HL-60/S4 treated with retinoic acid at 250 ng/mL for 4 days and 3 days (cell line): ENCODE results near the gene CRISP3.
"Not testable (repeated sequence)": the region's sequence is repeated elsewhere in the genome, so short reads cannot be mapped to it uniquely, and the experiment has no call there.

Experiments
- in situ Hi-C: fragments of 300-500 bp; cut with MboI; formaldehyde crosslinking; loops from 2 replicates; pipeline ENCODE4 v1.7.0; 2022; ENCODE audit warnings: low sequenced_read_pairs

CRISP3 gene, protein sequence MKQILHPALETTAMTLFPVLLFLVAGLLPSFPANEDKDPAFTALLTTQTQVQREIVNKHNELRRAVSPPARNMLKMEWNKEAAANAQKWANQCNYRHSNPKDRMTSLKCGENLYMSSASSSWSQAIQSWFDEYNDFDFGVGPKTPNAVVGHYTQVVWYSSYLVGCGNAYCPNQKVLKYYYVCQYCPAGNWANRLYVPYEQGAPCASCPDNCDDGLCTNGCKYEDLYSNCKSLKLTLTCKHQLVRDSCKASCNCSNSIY

GRCh38 chr6:49744259-49744658 is at the start of gene CRISP3:
CRISP3 (minus strand) TSS chr6:49744388; CDS start chr6:49744367, 21 bp downstream.
- in situ Hi-C loops: no loop called here

DNA sequence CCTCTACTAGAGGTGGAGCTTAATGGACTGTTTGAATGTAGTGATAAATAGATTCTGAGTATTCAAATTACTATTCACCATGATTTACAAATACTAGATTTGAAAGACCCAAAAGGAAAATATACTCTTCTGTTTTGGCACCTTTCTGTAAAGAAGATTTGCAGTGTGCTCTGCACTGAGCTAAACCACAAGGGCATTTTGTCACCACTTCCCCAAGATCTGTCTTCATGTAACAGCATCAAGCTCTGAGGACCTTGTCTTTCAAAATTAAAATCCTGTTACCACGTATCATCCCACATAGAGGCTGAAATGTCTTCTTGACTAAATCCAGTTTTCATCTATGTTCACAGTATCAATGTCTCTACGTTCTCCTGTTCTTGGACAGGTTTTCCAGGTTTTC is 46.2 kb upstream of the CRISP3 start:
- in situ Hi-C loops: no loop called here

DNA sequence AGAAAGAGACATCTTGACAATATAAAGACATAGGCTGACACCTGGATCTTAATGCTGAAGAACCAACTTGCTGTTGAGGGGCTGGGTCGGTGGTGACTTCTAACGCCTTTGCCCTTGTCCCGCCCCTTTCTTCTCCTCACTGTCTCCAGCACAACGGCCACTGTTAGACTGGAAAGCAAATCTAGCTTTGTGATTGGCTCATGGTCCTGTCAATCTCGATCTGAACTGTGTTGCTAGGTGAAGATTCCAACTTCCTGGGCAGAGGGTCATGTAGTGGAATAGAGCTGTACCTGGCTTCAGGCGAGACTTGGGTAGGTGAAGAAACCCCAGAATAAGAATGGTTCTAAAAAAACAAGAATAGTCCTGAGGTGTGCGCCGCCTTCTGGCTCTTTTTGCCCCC is 43.0 kb upstream of the CRISP3 start, which contains the start of gene PGK2:
PGK2 (minus strand) TSS at position 110 of the 400 bp plus-strand sequence; CDS start at position 12, 98 bp downstream.
- in situ Hi-C loops: no loop called here

DNA sequence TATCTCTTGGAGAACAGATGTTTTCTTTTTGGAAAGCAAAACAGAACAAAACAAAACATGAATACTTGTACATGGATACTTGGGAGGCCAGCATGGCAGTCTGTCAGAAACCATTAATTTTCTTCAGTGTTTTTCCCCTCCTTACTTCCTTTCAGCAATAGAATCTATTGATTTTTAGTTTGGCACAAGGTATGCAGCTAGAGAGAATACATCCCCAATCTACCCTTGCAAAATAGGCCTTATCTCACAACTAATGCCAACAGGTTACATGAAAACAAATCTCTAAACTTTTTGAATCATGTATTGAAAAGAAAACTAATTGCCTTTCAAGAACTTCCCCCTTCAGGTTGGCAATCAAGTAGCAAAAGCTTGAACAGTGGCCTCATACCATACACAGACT is 40.1 kb upstream of the CRISP3 start:
- in situ Hi-C loops: no loop called here

DNA sequence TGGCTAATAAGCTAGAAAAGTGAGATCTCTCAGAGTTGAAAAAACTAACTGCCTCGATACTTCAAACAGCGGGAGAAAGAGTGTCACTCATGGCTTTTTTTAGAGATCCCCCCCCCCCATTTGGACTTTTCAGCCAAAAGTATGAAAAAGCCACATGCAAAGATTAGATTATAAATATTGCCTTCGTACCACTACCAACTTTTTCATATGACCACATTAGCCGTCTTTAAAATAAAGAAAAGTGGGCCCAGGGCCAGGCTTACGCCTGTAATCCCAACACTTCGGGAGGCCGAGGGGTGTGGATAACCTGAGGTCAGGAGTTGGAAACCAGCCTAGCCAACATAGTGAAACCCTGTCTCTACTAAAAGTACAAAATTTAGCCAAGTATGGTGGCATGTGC is 38.5 kb upstream of the CRISP3 start:
- in situ Hi-C loops: no loop called here

DNA sequence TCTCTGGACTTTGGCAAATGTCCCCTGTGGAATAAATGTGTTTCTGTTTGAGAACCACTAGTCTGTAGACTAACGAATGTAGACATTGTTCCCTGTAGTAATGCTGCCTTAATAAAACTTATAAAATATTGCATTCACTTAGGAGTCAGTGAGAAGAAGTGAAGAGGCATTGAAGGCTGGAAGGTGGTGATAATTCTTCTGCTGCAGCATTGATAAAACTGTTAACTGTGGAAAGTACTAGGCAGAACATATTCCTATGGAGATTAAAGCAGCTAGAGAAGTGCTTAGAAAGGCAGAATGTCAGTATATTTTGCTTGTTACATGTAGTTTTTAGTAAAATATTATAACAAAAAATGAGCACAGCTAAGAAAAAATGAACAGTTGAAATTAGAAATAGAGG is 38.1 kb upstream of the CRISP3 start:
- in situ Hi-C loops: no loop called here

GRCh38 chr6:49776444-49776843 is 32.3 kb upstream of the CRISP3 start:
- in situ Hi-C loops: no loop called here

DNA sequence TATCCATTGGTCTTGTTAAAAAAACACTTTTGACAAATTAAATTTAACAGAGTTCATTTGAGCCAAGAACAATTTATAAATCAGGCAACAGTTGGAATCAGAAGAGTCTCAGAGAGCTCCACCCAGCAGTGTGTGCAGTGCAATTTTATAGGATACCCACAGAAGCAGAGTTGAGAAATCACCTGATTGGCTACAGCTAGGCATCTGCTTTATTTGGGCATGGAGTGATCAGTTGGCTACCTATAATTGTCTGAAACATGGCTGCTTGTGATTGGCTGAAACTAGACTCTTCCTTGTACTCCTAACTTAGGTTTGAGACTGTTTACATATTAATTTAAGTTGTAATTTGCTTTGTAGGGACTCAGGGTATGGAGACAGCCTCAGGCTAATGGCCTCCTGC is 30.9 kb upstream of the CRISP3 start:
- in situ Hi-C loops: no loop called here

DNA sequence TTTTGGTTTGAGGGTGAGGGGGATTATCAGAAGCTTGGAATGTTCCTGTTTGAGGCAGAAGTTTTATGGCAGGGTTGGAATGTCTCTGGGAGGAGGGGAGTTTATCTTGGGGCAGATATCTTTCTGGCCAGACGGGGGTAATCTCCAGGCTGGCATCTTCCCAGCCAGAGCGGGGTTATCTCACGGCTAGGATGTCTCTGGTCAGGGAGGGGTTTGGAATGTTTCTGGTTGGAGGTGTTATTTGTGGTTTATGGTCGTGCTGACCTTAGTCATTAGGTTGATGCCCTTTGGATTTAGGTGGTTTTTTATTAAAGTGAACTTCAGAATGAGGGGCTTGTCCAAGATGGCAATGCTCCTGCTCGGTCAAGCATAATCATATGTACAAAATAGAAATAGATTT is 28.1 kb upstream of the CRISP3 start:
- in situ Hi-C loops: no loop called here

DNA sequence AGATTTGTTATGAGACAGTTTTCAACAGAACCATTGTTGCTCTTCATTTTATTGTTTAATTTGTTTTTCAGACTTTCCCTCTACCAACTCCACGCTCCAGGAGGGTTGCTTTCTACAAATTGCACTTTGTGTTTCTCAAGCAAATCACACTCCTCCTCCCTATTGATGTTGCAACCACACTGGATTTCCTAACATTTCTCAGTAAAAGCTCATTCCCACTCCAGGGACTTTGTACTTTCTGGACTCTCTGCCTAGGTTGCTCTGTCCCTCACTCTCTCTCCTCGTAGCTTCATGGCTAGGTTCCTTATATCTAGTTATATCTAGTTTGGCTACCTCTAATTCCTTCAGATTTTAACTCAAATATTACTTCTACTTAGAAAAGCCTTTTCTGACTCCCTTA is 22.6 kb upstream of the CRISP3 start:
- in situ Hi-C loops: no loop called here

DNA sequence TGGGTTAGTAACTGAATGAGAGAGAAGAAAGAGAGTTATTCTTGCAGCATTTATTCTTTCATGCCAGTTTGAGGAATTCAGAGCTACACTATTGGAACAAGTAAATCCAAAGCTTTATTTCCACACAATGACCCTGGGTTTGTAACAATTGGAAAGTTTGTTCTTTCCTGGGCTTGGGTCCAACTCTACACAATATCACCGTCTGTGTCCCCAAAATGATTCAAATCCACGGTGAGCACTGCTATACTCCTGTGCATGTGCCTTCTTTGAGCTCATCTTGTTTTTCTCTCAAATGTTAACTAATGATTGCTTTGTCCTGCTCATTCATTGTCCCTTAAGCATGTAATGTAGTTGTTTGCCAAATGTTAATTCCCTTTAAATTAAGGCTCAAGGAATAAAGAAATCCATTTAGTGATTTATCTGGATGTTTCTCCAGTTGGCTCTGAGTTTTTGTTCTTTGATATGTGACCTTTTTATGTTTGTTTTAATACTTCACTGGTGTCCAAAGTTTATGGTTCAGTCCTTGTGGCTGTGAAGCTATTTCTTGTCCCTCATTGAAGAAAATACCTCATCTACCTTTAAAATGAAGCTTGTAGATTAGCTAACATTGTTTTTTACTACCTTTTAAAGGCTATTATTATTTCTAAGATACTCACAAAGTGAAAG is 20.5 kb upstream of the CRISP3 start:
- in situ Hi-C loops: no loop called here

DNA sequence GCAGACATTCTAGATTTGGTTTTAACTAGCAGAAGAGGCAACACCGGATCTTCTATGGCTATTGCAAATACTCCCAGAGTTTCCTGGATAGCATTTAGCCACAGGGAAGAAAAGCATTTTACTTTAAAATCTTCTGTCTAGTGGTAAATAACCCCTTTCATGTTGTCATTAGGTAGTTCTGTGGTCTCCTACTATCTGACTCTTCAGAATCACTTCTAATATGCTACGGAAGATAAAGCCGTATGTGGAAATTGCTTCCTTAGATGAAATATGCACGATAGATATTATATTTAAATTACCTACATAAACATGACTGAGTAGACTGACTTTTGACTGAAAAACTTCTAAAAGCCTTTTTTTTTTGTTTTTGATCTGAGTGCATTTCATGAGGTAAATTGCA is 759 bp downstream of the CRISP3 start:
- in situ Hi-C loops: no loop called here

DNA sequence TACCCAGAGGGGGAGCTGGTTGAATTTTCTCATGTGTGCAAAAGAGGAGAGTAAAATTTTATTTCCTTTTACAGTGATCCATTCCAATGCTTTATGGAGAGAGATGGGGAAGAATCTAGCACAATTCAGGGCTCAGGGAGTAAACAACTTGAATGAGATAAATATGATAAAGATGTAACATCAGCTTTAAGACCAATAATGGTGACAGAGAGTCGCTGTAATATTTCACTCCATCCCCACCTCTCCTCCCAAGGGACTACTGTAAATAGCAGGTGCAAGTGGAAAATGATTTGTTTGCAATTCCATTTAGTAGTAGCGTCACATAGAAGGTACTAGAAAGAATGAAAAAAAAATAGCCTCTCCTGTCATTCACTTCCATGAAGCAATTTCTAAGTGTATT is 4.8 kb downstream of the CRISP3 start:
- in situ Hi-C loops: no loop called here

DNA sequence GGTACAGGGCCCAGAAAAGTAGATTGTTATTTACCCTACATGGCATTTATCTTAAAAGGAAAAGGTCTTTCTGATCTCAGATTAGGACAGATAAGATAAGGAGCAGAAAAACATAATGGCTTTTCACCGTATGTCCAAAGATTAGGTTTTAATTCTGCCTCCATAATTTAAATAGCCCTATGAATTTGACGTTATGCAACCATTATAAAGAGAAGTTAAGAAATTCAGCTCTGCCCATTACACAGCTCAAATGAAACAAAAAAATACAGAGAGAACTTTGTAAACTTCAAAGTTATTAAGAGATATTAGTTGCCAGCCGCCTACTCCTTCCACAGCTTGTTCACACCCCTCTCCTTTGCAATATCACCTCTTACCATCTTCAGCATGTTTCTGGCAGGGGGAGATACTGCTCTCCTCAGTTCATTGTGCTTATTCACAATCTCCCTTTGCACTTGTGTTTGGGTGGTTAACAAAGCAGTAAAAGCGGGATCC is 8.1 kb downstream of the CRISP3 start:
- in situ Hi-C loops: no loop called here

DNA sequence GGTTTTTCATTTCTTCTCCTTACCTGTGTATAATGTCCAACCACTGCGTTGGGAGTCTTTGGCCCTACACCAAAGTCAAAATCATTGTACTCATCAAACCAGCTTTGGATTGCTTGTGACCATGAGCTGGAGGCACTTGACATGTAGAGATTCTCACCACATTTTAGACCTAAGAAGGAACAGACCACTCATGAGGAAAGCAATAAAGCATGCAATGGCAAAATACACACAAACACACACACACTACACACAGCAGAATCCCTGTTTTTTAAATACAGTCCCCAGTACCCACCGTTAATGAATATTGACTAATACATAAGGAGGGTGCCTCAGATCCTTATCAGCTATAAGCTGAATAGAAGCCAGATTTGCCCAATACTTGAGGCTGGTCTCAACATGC is 10.5 kb downstream of the CRISP3 start:
- in situ Hi-C loops: no loop called here

DNA sequence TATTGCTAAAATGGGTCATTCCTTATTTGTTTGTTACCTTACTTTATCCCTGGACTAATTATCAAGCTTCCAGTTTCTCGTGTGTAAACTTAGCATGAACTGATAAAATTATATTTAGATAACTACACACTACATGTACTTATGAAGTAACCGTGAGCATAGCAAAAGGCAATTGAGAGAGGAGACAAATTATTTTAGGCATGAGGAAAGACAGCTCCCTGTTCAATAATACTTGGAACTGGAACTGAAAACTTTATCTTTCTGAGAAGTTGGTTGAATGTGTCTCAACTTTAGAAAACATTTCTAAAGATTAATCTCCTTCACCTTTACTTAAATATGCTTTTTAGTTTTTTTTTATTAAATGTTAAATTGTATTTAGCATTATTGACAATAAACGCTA is 11.4 kb downstream of the CRISP3 start:
- in situ Hi-C loops: no loop called here

DNA sequence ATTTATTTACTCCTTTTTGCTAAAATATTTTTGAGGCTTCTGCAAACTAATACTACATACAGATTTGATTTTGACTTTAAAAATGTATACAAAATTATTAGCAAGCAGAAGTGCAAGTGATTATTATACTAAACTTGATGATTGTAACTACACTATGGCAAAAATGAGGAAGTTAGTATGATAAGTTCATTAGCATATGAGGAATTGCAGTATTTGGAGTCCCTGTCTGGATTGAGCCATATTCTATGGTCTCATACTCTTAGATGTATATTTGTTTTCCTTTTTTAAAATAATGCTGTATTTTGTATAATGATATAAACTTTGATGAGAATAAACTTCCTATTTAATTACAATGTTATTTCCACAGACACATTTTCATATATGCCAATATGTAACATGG is 13.9 kb downstream of the CRISP3 start:
- in situ Hi-C loops: no loop called here

DNA sequence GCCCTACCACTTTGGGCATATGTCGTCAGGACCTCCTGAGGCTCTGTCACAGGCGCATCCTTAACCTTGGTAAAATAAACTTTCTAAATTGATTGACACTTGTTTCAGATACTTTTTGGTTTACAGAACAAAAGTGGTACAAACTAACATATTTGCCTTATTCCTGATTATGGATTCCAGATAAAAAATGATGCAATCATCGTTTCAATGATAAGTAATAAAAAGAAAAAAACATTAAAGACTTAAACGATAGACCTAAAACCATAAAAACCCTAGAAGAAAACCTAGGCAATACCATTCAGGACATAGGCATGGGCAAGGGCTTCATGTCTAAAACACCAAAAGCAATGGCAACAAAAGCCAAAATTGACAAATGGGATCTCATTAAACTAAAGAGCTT is 20.3 kb downstream of the CRISP3 start:
- in situ Hi-C loops: not testable (repeated sequence)

DNA sequence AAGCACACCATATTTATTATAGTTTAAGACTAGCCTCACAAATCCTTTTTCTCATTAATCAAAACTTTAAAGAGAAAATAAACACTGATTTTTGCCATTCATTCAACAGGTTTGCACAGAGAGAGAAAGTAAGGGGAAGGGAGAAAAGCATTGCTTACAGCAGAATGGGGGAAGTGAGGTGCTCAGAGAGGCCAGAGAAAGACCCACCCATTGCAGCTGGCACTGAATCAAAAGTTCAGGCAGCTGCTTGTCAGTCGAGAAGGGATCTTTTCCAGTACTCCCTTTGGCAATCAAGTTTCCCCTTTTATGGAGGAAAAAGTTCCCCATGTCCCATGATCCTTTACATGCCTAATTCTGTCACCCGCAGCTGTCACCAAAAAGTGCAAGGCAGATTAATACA is 22.9 kb downstream of the CRISP3 start:
- in situ Hi-C loops: no loop called here

GRCh38 chr6:49720372-49720771 is 23.8 kb downstream of the CRISP3 start:
- in situ Hi-C loops: no loop called here

- in situ Hi-C loops: no loop called here
These were observed 30.8 kb downstream of the CRISP3 start, which contains the start of gene CRISP2 for GRCh38 chr6:49713346-49713745. CRISP2 (minus strand) TSS chr6:49713543; CDS start chr6:49709196, 4,347 bp downstream.

DNA sequence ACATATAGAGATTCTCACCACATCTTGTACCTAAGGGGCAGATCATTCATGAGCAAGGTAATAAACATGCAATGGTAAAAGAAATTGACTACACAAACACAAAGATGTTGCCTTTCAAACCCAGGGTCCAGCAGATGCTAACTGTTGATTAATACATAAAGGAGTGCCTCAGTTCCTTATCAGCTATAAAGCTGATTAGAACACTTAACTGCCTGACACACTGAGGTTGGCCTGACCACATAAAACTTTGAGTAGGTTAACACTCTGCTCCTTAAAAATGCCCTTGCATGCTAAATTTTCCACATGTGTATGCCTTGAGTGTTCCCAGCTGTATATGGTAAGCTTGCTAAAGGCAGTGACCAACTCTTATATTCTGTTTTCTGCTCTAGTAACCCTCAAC is 45.7 kb downstream of the CRISP3 start:
- in situ Hi-C loops: no loop called here
